Right ventricle myocardium inferior (tissue), 1 donor: ENCODE data around the gene ANKH. TPM values are rescaled to one million over a fixed set of nuclear protein-coding genes. Genes with fewer than 3 reads are reported as not detected.

ENCODE experiments used
- ATAC-seq: fragments of 200-7000 bp; cut with Tn5 transposase; one replicate; pipeline ENCODE4 v1.9.1; 2020; ENCODE audit warnings: mild to moderate bottlenecking, moderate library complexity
- DNase-seq: peaks from one replicate; pipeline ENCODE4 v3.0.0; 2021; ENCODE audit errors: missing footprints
- intact Hi-C: fragments of 100-400 bp; cut with DNase I; formaldehyde crosslinking; loops from one replicate; pipeline ENCODE4 v1.11.0; 2022
- microRNA-seq: library from miRNA; unstranded; fragments of <30 nt; microRNA quantifications from one replicate; pipeline ENCODE4 v1.2.0, GENCODE V29; 2020
- total RNA-seq: library from RNA; stranded (reverse); fragmentation: NEBNext Ultra II Directional; extraction: Animal tissue kit (Norgen Biotek cat#: 25700); gene quantifications from one replicate; pipeline ENCODE4 v1.2.1, GENCODE V29; 2021
- donor health status: DM: no; HTN: yes; CAD: no; lungs with severe emphysema.

Gene ANKH
- total RNA-seq, 1 donor from 2014 or later: 156 TPM

- ATAC-seq: no peak
- intact Hi-C loops: loop anchor here (5.0 kb wide), 1 partner anchor 344 kb away; no protein-coding TSS in a partner anchor
Measured at GRCh38 chr5:14668181-14668591, 203.4 kb downstream of the ANKH start.

GRCh38 chr5:14667770-14668169, 203.8 kb downstream of the ANKH start:
- intact Hi-C loops: loop anchor here (5.0 kb wide), 1 partner anchor 345 kb away; no protein-coding TSS in a partner anchor
- no peak for DNase-seq
- no peak for ATAC-seq

More at GRCh38 chr5:14668181-14668591, 203.4 kb downstream of the ANKH start:
- no peak for DNase-seq

GRCh38 chr5:14667290-14667689, 204.3 kb downstream of the ANKH start:
- intact Hi-C loops: loop anchor here (5.0 kb wide), 1 partner anchor 345 kb away; no protein-coding TSS in a partner anchor
- DNase-seq (no peak), ATAC-seq (no peak)

- ATAC-seq (no peak), DNase-seq (no peak)
- intact Hi-C loops: loop anchor here (5.0 kb wide), 1 partner anchor 346 kb away; no protein-coding TSS in a partner anchor
Measured at GRCh38 chr5:14666357-14666756, 205.2 kb downstream of the ANKH start.

GRCh38 chr5:14665949-14666348, 205.6 kb downstream of the ANKH start:
- ATAC-seq (no peak), DNase-seq (no peak)
- intact Hi-C loops: loop anchor here (5.0 kb wide), 1 partner anchor 346 kb away; no protein-coding TSS in a partner anchor

GRCh38 chr5:14665101-14665822, 206.3 kb downstream of the ANKH start:
- no peak for ATAC-seq
- peak; percentile 74 for DNase-seq
- intact Hi-C loops: loop anchor here (5.0 kb wide), 1 partner anchor 347 kb away; no protein-coding TSS in a partner anchor

- ATAC-seq: peak; percentile 98
- peak; percentile 96 for DNase-seq
- intact Hi-C loops: loop anchor here (5.0 kb wide), 2 partner anchors 312 to 348 kb away; no protein-coding TSS in a partner anchor
Measured at GRCh38 chr5:14664270-14665100, 207.1 kb downstream of the ANKH start, which contains the start of gene OTULIN. TSS of gene OTULIN (plus strand) at chr5:14664718. CDS start at chr5:14664826, 108 bp downstream.

- DNase-seq (no peak), ATAC-seq (peak; percentile 16)
- intact Hi-C loops: loop anchor here (5.0 kb wide), 1 partner anchor 312 kb away; no protein-coding TSS in a partner anchor
Measured at GRCh38 chr5:14663734-14664269, 207.8 kb downstream of the ANKH start.

GRCh38 chr5:14662721-14663260, 208.8 kb downstream of the ANKH start:
- DNase-seq (no peak), ATAC-seq (no peak)
- intact Hi-C loops: loop anchor here (5.0 kb wide), 1 partner anchor 310 kb away; no protein-coding TSS in a partner anchor

GRCh38 chr5:14660833-14661232, 210.7 kb downstream of the ANKH start:
- ATAC-seq (no peak), DNase-seq (no peak)
- intact Hi-C loops: loop anchor here (5.0 kb wide), 1 partner anchor 309 kb away; no protein-coding TSS in a partner anchor

GRCh38 chr5:14659821-14660607, 211.6 kb downstream of the ANKH start:
- DNase-seq (no peak), ATAC-seq (no peak)
- intact Hi-C loops: loop anchor here (5.0 kb wide), 1 partner anchor 308 kb away; no protein-coding TSS in a partner anchor

GRCh38 chr5:14656898-14657297, 214.7 kb downstream of the ANKH start:
- intact Hi-C loops: no loop called here
- DNase-seq (no peak), ATAC-seq (no peak)

- no peak for DNase-seq
- ATAC-seq: no peak
- intact Hi-C loops: no loop called here
Measured at GRCh38 chr5:14655146-14655741, 216.3 kb downstream of the ANKH start.

Small RNA genes within 50 kb of the gene (microRNA-seq; reads per million reads assigned to microRNA genes)
- gene MIR4637: not detected

Other genes starting within 250 kb of the ANKH start
- 22.4 TPM for gene OTULIN, start 207.1 kb downstream of the ANKH start, total RNA-seq